HS-27A (cell line): ENCODE results near the gene RPTOR.
"Not testable (repeated sequence)": the region's sequence is repeated elsewhere in the genome, so short reads cannot be mapped to it uniquely, and the experiment has no call there.

ENCODE experiments used
- DNase-seq: peaks from one replicate; pipeline ENCODE4 v3.0.0-alpha.2; 2012; ENCODE audit warnings: low read depth, missing footprints

Gene RPTOR

GRCh38 chr17:80558046-80558445, 13.4 kb downstream of the RPTOR start:
- DNase-seq, result no peak

GRCh38 chr17:80559825-80560251, 15.2 kb downstream of the RPTOR start:
- peak; percentile 56 for DNase-seq

DNA sequence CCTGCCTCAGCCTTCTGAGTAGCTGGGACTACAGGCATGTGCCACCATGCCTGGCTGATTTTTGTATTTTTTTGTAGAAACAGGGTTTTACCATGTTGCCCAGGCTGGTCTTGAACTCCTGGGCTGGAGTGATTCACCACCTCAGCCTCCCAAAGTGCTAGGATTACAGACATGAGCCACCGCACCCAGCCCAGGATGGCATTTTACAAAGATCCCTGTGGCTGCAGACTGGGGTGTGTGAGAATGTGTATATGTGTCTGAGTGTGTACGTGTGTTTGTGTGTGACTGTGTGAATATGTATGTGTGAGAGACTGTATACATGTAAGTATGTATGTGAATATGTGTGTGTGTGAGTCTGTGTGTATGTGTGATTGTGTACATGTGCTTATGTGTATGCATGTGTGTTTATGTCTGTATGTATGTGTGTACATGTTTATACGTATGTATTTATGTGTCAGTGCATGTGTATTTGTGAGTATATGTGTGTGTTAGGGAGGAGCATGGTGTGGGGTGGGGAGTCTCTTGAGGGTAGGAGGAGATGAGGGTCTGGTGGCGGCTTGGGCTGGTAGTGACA, 17.0 kb downstream of the RPTOR start:
- no peak for DNase-seq

DNA sequence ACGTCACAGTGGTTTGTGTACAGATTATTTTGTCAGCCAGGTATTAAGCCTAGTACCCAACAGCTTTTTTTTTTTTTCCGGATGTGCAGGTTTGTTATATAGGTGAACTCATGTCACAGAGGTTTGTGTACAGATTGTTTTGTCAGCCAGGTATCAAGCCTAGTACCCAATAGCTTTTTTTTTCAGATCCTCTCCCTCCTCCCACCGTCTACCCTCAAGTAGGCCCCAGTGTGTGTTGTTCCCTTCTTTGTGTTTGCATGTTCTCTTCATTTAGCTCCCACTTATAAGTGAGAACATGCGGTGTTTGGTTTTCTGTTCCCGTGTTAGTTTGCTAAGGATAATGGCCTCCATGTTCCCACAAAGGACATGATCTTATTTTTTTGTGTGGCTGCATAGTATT, 19.9 kb downstream of the RPTOR start:
- DNase-seq, result no peak

DNA sequence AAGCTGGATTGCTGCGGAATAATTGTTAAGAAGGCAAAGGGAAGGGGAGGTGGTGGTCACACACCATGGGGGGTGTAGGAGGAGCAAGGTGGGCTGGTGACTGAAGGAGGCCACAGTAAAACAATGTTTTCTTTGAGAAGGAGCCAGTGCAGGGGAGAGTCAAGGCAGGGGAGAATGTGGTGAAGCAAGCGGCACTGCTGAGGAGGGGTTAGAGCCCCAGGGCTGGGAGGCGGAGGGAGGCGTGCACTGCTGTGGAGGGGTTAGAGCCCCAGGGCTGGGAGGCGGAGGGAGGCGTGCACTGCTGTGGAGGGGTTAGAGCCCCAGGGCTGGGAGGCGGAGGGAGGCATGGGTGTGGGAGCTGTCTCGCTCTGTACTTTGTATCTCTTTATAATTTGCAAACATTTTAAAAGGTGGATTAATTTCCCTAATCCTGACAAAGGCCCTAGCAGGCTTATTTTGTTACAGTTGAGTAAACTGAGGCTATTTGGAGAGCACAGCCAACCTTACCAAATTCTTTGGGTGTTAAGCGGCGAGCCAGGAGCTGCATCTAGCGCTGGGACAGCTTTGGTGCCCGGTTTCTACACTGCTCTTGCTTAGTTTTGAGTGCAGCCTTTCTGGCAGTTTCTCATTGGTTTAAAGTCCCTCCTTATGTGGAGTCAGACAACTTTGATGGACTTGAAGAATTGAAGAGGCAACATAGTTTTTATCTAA, 20.9 kb downstream of the RPTOR start:
- DNase-seq, result no peak

DNA sequence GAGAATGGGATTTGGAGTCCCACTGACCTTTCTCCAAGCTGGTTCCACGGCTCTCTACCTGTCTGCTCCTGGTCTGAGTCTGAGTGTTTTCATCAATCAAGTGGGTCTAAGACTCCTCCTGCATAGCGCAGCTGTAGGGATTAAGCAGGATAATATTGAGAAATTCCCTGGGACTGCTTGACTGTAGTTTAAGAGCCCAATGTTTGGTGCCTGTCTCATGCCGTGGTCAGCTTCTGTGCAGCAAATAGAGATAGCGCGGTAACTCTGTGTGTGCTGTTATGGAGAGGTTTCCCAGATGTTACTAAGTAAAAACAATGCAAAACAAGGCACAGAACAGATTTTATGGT, 21.4 kb downstream of the RPTOR start:
- no peak for DNase-seq

DNA sequence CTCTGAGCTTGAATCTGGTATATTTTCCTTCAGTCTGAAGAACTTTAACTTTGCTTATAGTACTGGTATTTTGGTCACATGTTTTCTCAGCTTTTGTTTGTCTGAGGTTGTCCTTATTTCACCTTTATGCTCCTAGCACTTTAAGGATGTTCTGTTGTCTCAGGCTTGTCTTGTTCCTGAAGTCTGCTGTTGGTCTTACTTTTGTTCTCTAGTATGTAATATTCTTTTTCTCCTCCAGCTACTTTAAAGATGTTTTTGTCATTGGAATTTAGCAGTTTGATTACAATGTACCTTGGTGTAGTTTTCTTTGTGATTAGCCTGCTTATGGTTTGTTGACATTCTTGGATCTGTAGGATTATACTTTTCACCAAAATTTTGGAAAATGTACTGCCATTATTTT, 23.6 kb downstream of the RPTOR start:
- DNase-seq, result no peak

- no peak for DNase-seq
Observed at GRCh38 chr17:80569924-80570323, 25.3 kb downstream of the RPTOR start.

DNA sequence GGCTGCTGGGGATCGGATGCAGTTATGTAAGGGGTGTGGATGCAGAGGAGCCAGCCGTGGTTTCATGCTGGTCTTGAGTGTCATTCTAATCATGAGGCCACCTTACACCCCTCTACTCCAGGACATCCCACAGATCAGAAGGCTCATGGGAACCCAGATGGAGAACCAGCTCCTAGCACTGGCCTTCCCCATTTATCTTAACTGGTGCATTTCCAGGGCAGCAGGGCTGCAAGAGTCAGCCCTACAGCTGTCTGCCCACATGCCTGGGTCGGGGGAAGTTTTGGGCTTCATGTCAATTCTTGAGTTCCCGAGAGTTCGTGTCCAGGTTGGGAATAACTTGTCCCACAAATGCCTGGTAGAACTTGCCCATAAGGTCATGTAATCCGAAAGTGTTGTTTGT, 29.1 kb downstream of the RPTOR start:
- no peak for DNase-seq

DNA sequence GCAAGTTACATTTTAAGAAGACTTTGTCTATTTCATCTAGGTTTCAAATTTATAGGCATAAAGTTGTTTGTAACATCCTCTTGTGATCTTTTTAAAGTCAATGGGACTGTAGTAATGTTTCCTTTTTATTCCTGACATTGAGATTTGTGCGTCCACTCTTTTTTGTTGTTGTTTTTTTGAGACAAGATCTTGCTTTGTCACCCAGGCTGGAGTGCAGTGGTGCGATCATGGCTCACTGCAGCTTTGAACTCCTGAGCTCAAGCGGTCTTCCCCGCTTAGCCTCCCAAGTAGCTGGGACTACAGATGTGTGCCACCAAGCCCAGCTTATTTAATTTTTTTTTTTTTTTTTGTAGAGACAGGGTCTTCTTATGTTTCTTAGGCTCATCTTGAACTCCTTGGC, 29.9 kb downstream of the RPTOR start:
- no peak for DNase-seq

DNA sequence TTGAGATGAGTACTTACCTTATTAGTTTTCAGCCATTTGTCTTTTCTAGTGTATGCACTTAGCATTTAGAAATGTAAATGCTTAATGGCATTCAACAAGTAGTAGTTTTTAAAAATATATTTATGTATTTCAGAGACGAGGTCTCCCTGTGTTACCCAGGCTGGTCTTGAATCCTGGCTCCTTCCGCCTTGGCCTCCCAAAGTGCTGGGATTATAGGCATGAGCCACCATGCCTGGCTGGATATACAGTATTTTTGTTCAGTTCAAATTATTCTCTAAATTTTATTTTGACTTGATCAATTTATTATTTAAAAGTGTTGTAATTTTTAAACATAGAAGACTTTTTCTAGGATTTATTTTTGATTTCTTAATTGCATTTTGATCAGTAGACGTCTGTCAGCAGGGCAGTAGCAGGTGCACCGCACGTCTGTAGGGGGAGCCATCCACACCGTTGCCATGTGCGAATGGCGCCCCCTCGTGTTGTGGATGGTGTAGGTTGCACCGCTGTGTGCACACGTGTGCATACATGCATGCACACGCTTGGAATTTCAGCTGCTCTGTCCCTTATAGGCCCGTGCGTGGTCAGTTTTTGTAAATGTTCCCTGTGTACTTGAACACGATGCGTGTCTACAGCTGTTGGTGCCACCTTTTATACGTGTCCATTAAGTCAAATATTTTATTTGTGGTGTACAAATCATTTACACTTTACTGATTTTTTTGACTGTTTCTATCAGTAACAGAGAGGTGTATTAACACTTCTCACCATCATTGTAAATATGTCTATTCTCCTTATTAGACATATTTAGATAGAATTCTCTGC, 30.6 kb downstream of the RPTOR start:
- DNase-seq, result peak; percentile 27

GRCh38 chr17:80577876-80578570, 33.4 kb downstream of the RPTOR start:
- no peak for DNase-seq

GRCh38 chr17:80578668-80579388, 34.2 kb downstream of the RPTOR start:
- DNase-seq, result not testable (repeated sequence)

- DNase-seq, result no peak
Observed at GRCh38 chr17:80582165-80582564, 37.5 kb downstream of the RPTOR start.

DNA sequence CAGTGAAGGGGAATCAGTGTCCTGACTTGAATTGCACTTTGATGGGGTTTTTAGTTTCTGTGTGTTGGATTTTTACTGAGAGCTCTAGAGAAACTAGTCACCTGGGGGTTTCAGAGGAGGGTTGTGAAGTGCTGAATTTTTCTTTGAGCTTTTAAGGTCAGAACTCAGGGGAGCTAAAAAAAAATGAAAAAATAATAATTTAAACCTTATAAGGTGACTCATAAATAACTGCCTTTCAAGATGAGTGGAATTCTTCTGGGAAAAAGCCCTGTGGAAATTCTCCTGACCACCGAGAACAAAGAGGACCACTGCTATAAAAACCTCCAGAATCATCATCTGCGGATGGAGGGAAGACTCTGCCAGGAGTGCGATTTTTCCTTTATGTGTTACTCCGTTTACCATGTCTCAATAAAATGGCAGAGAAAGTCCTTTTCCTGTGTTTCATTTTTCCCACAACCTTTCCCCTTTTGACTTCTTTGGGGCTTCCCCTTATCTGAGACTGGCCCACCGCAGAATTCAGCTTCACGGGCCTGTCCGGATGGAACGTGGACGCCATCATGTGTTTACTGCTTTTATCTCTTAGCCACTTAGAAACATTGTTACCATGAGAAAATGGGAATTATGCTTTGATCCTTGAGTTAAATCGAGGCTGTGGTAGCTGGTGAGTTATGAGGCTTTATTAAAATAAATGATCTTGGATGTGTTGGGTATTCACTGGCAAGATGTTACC, 39.7 kb downstream of the RPTOR start:
- DNase-seq, result no peak

DNA sequence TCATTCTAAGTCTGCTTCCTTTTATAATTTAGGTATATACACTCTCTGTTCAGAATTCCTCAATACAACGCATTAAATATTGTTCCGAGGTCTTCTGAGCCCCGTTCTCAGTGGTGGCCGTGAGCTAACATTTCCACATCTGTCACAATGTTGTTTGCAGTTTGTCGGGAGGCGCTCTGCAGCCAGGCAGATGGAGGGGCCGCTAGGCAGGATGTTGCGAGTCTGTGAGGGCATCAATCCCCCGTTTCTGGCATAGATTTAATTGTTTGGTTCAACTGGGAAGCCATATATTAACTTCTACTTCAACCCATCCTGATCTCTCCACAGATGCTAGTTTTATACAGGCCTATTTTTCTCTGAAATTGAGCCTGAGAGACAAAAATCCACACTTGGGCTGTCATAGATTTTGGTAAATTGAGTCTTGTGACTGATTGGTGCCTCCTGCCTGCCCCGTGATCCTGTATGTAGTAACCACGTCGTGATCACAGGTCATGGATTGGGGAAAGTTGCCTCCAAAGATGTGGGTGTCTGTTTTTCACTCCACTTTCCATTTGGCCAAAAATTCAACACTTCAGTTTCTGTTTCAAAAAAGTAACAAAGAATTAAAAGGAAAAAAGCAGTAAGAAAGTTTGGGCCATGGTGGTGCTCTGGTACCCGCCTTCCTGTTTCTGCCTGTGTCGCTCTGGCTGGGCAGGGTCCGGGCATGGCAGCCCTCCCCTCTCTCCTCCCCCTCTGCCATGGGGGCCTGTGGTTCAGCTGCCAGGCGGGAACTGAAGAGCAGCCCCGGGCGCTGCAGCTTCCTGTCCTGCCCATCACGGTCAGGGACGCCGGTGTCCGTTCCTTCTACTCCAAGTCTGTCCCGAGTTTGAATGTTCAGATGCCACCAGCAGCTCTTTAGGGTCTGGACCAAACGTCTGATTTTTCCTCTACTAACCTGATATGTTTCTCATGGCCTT, 41.5 kb downstream of the RPTOR start:
- DNase-seq, result no peak

GRCh38 chr17:80586846-80587228, 42.2 kb downstream of the RPTOR start:
- no peak for DNase-seq

GRCh38 chr17:80588702-80589383, 44.2 kb downstream of the RPTOR start:
- no peak for DNase-seq

- no peak for DNase-seq
Observed at GRCh38 chr17:80591788-80592187, 47.1 kb downstream of the RPTOR start.

DNA sequence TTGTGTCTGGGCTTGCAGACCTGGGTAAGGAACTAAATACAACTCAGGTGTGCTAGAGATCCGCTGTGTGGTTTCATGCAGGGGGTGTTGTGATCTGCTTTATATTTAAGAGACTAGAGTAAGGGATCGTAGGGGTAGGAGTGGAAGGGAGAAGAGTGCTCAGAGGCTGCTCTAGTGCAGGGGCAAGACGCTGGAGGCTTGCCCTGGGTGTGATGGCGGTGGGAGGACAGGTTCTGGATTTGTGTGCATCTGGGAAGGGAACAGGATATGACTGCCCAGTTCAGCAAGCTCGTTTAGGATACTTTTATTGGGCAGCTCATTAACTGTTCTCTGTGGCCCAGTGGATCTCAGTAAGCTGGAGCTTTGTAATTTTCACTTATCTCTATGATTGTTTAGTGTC, 47.6 kb downstream of the RPTOR start:
- no peak for DNase-seq
